Transverse colon (tissue), 4 donors: ENCODE data around the gene SEPHS2. TPM values are rescaled to one million over a fixed set of nuclear protein-coding genes. Genes with fewer than 3 reads are reported as not detected.

ENCODE experiments used
- DNase-seq: peaks from one replicate; pipeline ENCODE4 v3.0.0-alpha.2; 2019
- H3K27ac ChIP-seq, 4 donors: fragments of 200-600 bp; sonication (generic); 2 replicates each; pipeline ENCODE4 v1.5.1; 2016 to 2018; ENCODE audit warnings: inconsistent platforms in 4 of 4
- H3K27me3 ChIP-seq: fragments of 200-600 bp; sonication (generic); 2 replicates; pipeline ENCODE4 v1.5.1; 2017; ENCODE audit warnings: inconsistent platforms
- H3K36me3 ChIP-seq, 4 donors: fragments of 200-600 bp; sonication (generic); 2 replicates each; pipeline ENCODE4 v1.5.1; 2017 to 2019; ENCODE audit warnings: inconsistent platforms in 4 of 4
- H3K4me1 ChIP-seq, 4 donors: fragments of 200-600 bp; sonication (generic); 2 replicates each; pipeline ENCODE4 v1.5.1; 2017 to 2020; ENCODE audit warnings: inconsistent platforms in 4 of 4
- H3K4me3 ChIP-seq, 4 donors: fragments of 200-600 bp; sonication (generic); 1 replicate in 1 of 4; 2 replicates in 3 of 4; pipeline versions ENCODE4 v1.5.1 to v1.6.1; 2017 to 2019; ENCODE audit warnings: inconsistent platforms in 4 of 4
- H3K9me3 ChIP-seq, 2 donors: fragments of 200-600 bp; sonication (generic); 2 replicates each; pipeline ENCODE4 v1.5.1; 2017 to 2019; ENCODE audit warnings: inconsistent platforms in 2 of 2
- CTCF ChIP-seq, 5 experiments: fragments of 200-600 bp in 3 of 5; fragments of 450-650 bp in 2 of 5; sonication (generic) in 3 of 5; IDR thresholded peaks; 1 replicate in 2 of 5; 2 replicates in 3 of 5; pipeline ENCODE4 v1.5.1; 2016 to 2017; ENCODE audit warnings: antibody characterized with exemption in 5 of 5, inconsistent platforms in 3 of 5, mild to moderate bottlenecking in 2 of 5, moderate library complexity in 1 of 5
- EP300 ChIP-seq: sonication (generic); formaldehyde crosslinking; IDR thresholded peaks from one replicate; pipeline ENCODE4 v1.6.1; 2017; ENCODE audit warnings: antibody characterized with exemption, low read depth
- POLR2A ChIP-seq: fragments of 450-650 bp; IDR thresholded peaks from one replicate; pipeline ENCODE4 v1.6.1; 2016; ENCODE audit warnings: antibody characterized with exemption, mild to moderate bottlenecking, moderate library complexity
- POLR2AphosphoS5 ChIP-seq, 3 donors: sonication (generic); formaldehyde crosslinking; IDR thresholded peaks; one replicate each; pipeline ENCODE4 v1.6.1; 2016; ENCODE audit warnings: antibody characterized with exemption in 3 of 3
- WGBS, 2 donors: methylation state at CpG; one replicate each; pipeline ENCODE4 v1.1.5; 2018; ENCODE audit warnings: low coverage in 1 of 2; 5-methylcytosine and 5-hydroxymethylcytosine counted together
- in situ Hi-C, 4 donors: fragments of 200-750 bp; cut with MboI; loops; one replicate each; pipeline versions ENCODE4 v1.15.0 to v1.15.1; 2017; ENCODE audit warnings: low sequenced_read_pairs in 3 of 4, low pct_ligation_motif_present in 1 of 4, low pct_unique_long_range_greater_than_20kb in 1 of 4
- intact Hi-C: fragments of 100-400 bp; cut with DNase I; formaldehyde crosslinking; loops from one replicate; pipeline ENCODE4 v1.15.1; 2023; ENCODE audit warnings: low total_unique reads
- total RNA-seq, 4 donors: library from RNA; depleted of rRNA; stranded (reverse); fragments of >200 nt; gene quantifications; one replicate each; pipeline ENCODE4 v1.1.0, GENCODE V29; 2016

The SEPHS2 gene
- total RNA-seq, 4 donors from 2014 or later, result 86.7 to 218 (median 151) TPM

- Histone ChIP-seq H3K9me3 (no peaks in the 10 kb centered on the region), H3K27me3 (no peaks in the 10 kb centered on the region), H3K36me3 (peaks cover 0 to 18% (median 6%) of the 10 kb centered on the region in 4 donors), H3K4me3 (peak overlapping the region; percentile 1 to 67 (median 54)), H3K4me1 (peaks cover 3 to 15% (median 12%) of the 10 kb centered on the region in 4 donors), H3K27ac (peak overlapping the region; percentile 87 to 89 (median 88))
- TF ChIP-seq CTCF (IDR thresholded peaks at IDR 0.05) (peak in 1 of 5 experiments; percentile 0), POLR2AphosphoS5 (IDR thresholded peaks at IDR 0.05) (no peak)
- intact Hi-C loops (no loop called here), in situ Hi-C loops (loop anchor here (25.0 kb wide), 2 partner anchors 306 to 331 kb away; partner anchors contain the start of genes GDPD3 (in 2 of the 4), MAPK3 (in 2 of the 4), PPP4C (in 2 of the 4) and TBX6 (in 2 of the 4))
- WGBS, 2 donors, result 51 to 60% methylated on average over 5 to 31 of the region's 31 CpGs
- DNase-seq, result peak; percentile 50
These were observed 27.1 kb downstream of the SEPHS2 start for GRCh38 chr16:30418350-30419181.

- TF ChIP-seq POLR2A (peak; percentile 65), CTCF (IDR thresholded peaks at IDR 0.05) (peak in 4 of 5 experiments; percentile 9 to 44 (median 16)), EP300 (no peak), POLR2AphosphoS5 (IDR thresholded peaks at IDR 0.05) (peak; percentile 44 to 92 (median 88))
- peak; percentile 90 for DNase-seq
- peaks cover 3 to 15% (median 12%) of the 10 kb centered on the region in 4 donors for H3K4me1 ChIP-seq
- H3K9me3 ChIP-seq, result no peaks in the 10 kb centered on the region
- peak overlapping the region; percentile 44 to 67 (median 54) for H3K4me3 ChIP-seq
- intact Hi-C loops (no loop called here), in situ Hi-C loops (loop anchor here (25.0 kb wide), 2 partner anchors 305 to 330 kb away; partner anchors contain the start of genes GDPD3 (in 2 of the 4), MAPK3 (in 2 of the 4), PPP4C (in 2 of the 4) and TBX6 (in 2 of the 4))
- H3K27me3 ChIP-seq, result no peaks in the 10 kb centered on the region
- 0% methylated on average over 104 of the region's 140 CpGs; no CpG with 5 or more reads in 1 of the 2 donors for WGBS, 2 donors
- peak overlapping the region; percentile 87 to 89 (median 88) for H3K27ac ChIP-seq
- H3K36me3 ChIP-seq, result peaks cover 0 to 10% (median 2%) of the 10 kb centered on the region in 4 donors
These were observed 27.9 kb downstream of the SEPHS2 start for GRCh38 chr16:30417529-30418349.

GRCh38 chr16:30416624-30417528 lies 28.8 kb downstream of the SEPHS2 start:
- peaks cover 3 to 15% (median 12%) of the 10 kb centered on the region in 4 donors for H3K4me1 ChIP-seq
- no peaks in the 10 kb centered on the region for H3K9me3 ChIP-seq
- peaks cover 0 to 1% (median 0%) of the 10 kb centered on the region in 4 donors for H3K36me3 ChIP-seq
- no peak for DNase-seq
- H3K27me3 ChIP-seq, result no peaks in the 10 kb centered on the region
- intact Hi-C loops, result no loop called here
- in situ Hi-C loops, result loop anchor here (25.0 kb wide), 2 partner anchors 305 to 330 kb away; partner anchors contain the start of genes GDPD3 (in 2 of the 4), MAPK3 (in 2 of the 4), PPP4C (in 2 of the 4) and TBX6 (in 2 of the 4)
- 64 to 84% methylated on average over 8 to 18 of the region's 18 CpGs for WGBS, 2 donors
- peak overlapping the region; percentile 44 to 67 (median 54) for H3K4me3 ChIP-seq
- TF ChIP-seq POLR2AphosphoS5 (IDR thresholded peaks at IDR 0.05) (no peak), POLR2A (no peak), CTCF (IDR thresholded peaks at IDR 0.05) (no peak), EP300 (no peak)
- peak overlapping the region; percentile 87 to 89 (median 88) for H3K27ac ChIP-seq
